ENCODE measurements around the gene PNN.
"Not testable (repeated sequence)": the region's sequence is repeated elsewhere in the genome, so short reads cannot be mapped to it uniquely, and the experiment has no call there.

Gene PNN

GRCh38 chr14:39181026-39181692 lies 6.1 kb downstream of the PNN start:
- no peak for DNase-seq (ENCODE audit: low read depth)

GRCh38 chr14:39181693-39182047 lies 6.6 kb downstream of the PNN start:
- no peak for DNase-seq (ENCODE audit: low read depth)

- no peak for DNase-seq (ENCODE audit: low read depth)
Measured at GRCh38 chr14:39182770-39183684, 8.0 kb downstream of the PNN start.

GRCh38 chr14:39183685-39184003 lies 8.6 kb downstream of the PNN start:
- not testable (repeated sequence) for DNase-seq (ENCODE audit: low read depth)

- DNase-seq (ENCODE audit: low read depth), result no peak
Measured at GRCh38 chr14:39184628-39185255, 9.7 kb downstream of the PNN start.

GRCh38 chr14:39185256-39186049 lies 10.4 kb downstream of the PNN start:
- no peak for DNase-seq (ENCODE audit: low read depth)

GRCh38 chr14:39186941-39187525 lies 12.0 kb downstream of the PNN start:
- no peak for DNase-seq (ENCODE audit: low read depth)

GRCh38 chr14:39203659-39204606 lies 28.9 kb downstream of the PNN start:
- no peak for DNase-seq (ENCODE audit: low read depth)

- DNase-seq (ENCODE audit: low read depth), result not testable (repeated sequence)
Measured at GRCh38 chr14:39207430-39207829, 32.4 kb downstream of the PNN start.

- no peak for DNase-seq (ENCODE audit: low read depth)
Measured at GRCh38 chr14:39211109-39211741, 36.2 kb downstream of the PNN start.

- no peak for DNase-seq (ENCODE audit: low read depth)
Measured at GRCh38 chr14:39212034-39212433, 37.0 kb downstream of the PNN start.

- peak; percentile 52 for DNase-seq (ENCODE audit: low read depth)
Measured at GRCh38 chr14:39212693-39213092, 37.6 kb downstream of the PNN start.

- DNase-seq (ENCODE audit: low read depth), result no peak
Measured at GRCh38 chr14:39217214-39217879, 42.3 kb downstream of the PNN start.

- no peak for DNase-seq (ENCODE audit: low read depth)
Measured at GRCh38 chr14:39218171-39218769, 43.2 kb downstream of the PNN start.

GRCh38 chr14:39219075-39219499 lies 44.0 kb downstream of the PNN start:
- peak; percentile 63 for DNase-seq (ENCODE audit: low read depth)

GRCh38 chr14:39220473-39220872 lies 45.4 kb downstream of the PNN start:
- DNase-seq (ENCODE audit: low read depth), result not testable (repeated sequence)

GRCh38 chr14:39228044-39228443 lies 53.0 kb downstream of the PNN start:
- DNase-seq (ENCODE audit: low read depth), result no peak

GRCh38 chr14:39228509-39229221 lies 53.6 kb downstream of the PNN start:
- no peak for DNase-seq (ENCODE audit: low read depth)

- DNase-seq (ENCODE audit: low read depth), result no peak
Measured at GRCh38 chr14:39229222-39229543, 54.1 kb downstream of the PNN start.

Measured in amniotic epithelial cell (primary cell).